Measurements from ENCODE around the gene RBMX. TPM values are rescaled to one million over a fixed set of nuclear protein-coding genes. Genes with fewer than 3 reads are reported as not detected.
"Not testable (repeated sequence)": the region's sequence is repeated elsewhere in the genome, so short reads cannot be mapped to it uniquely, and the experiment has no call there.

RBMX gene
- total RNA-seq: 216 and 219 TPM in 2 replicates

DNA sequence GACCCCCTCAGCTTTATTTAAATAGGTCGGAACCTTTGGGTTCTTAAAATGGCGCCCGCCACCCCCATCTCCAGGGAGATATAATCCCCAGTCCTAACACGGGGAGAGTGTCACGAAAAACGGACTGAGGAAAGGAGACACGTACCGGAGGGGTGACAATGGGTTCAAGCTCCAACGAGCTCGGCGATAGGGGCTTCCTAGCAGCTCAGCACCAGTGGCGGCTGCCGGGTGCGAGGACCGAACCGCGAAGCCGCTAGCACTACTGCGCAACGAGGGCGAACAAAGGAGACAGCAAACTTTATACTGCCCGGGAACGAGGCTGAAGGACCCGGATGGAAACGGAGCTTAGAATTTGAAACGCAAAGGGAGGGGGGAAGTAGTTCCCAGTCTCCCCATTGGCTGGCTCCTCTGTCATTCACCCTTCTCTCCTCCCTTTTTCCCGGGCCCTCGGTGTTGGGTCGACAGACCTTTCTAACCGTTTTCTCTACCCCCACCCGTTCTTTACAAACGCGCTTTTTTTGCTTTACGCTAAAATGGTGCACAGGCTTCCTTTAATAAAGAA, at the start of gene RBMX:
TSS of gene RBMX (minus strand) at position 274 of the 562 bp plus-strand sequence. CDS start 1,298 bp downstream, outside the sequence.
- intact Hi-C loops (cut with micrococcal nuclease): loop anchor here (1.0 to 2.0 kb wide), 7 partner anchors 29 to 1360 kb away; partner anchors contain the start of gene INTS6L

- intact Hi-C loops (cut with micrococcal nuclease): not testable (repeated sequence)
Measured at GRCh38 chrX:136921438-136921837, 40.9 kb upstream of the RBMX start.

GRCh38 chrX:136920001-136920400, 39.5 kb upstream of the RBMX start:
- intact Hi-C loops (cut with micrococcal nuclease): no loop called here

GRCh38 chrX:136916827-136917226, 36.3 kb upstream of the RBMX start:
- intact Hi-C loops (cut with micrococcal nuclease): no loop called here

- intact Hi-C loops (cut with micrococcal nuclease): loop anchor here (1.0 to 2.0 kb wide), 2 partner anchors 129 to 133 kb away; no protein-coding TSS in a partner anchor
Measured at GRCh38 chrX:136911661-136912060, 31.1 kb upstream of the RBMX start.

DNA sequence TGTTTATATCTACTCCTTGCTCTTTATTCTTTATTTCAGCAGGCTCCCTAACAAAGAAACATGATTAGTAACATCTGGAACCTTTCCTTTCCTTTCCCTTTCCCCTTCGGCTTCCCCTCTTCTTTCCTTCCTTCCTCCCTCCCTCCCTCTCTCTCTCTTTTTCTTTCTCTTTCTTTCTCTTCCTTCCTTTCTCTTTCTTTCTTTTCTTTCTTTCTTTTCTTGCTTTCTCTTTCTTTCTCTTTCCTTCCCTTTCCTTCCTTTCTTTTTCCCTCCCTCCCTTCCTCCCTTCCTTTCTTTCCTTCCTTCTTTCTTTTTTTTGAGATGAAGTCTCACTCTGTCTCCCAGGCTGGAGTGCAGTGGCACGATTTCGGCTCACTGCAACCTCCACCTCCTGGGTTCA, 30.7 kb upstream of the RBMX start:
- intact Hi-C loops (cut with micrococcal nuclease): loop anchor here (1.0 to 2.0 kb wide), 2 partner anchors 129 to 132 kb away; no protein-coding TSS in a partner anchor

DNA sequence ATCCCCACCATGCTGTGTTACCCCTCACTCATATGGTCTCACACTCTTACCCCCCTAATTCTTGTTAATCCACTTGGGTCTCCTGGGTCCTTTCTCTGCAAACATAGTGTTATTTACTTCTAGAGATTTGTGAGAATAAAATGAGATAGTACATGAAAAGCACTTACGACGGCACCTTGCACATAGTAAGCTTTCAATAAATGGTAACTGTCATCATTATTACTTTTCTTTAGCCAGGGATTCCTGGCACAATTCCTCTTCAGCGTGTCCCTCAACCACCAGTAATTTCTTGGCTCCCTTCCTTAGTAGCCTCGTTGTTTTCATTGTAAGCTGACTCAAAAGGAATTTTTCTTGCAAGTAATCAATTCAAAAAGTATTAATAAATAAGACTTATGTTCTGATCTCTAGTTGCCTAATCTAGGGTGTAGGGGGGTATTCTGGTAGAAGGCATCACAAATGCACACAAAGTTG, 30.1 kb upstream of the RBMX start:
- intact Hi-C loops (cut with micrococcal nuclease): loop anchor here (1.0 to 2.0 kb wide), 5 partner anchors 15 to 937 kb away; partner anchors contain the start of gene MMGT1

DNA sequence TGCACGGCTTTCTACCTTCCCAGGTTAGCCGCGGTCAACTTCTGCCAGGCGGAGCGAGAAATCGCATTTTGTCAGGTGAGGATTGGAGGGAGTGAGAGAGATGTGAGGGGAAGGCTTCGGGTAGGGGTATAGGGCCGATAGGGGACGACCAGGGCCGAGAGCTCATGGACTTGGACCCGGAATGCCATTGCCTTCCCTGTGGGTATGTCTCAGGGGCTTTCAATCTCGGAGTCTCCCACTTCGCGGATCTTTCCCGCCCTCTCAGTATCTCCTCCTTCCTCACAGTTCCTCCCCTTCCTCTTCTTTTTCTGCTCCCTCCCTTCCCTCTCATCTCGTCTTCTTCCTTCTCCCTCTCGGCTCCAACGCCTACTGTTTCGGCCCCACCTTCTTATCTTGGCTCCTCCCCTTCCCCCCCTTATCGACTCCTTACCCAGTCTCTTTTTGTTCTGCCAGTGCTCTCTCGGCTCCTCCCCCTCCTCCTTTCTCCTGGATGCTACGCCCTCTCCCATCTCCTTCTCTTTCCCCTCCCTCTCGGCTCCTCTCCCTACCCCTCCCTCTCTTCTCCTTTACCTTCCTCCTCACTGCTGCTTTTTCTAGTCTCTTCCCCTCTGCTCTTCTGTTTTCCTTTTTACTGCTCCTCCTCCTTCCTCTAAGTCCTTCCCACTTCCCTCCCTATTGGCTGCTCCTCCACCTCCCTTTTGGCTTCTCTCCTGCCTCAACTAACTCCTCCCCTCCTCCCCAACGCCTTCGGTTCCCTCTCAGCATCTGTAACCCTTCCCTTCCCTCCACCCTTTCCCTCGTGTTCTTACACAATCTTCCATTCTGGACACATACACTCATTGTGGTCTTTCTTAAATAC, 29.4 kb upstream of the RBMX start:
- intact Hi-C loops (cut with micrococcal nuclease): loop anchor here (1.0 to 2.0 kb wide), 8 partner anchors 15 to 937 kb away; partner anchors contain the start of genes HTATSF1, MAP7D3, MMGT1 and RBMX

GRCh38 chrX:136909119-136909705, 28.7 kb upstream of the RBMX start:
- intact Hi-C loops (cut with micrococcal nuclease): loop anchor here (1.0 kb wide), 4 partner anchors 26 to 658 kb away; partner anchors contain the start of genes HTATSF1, MAP7D3 and RBMX

DNA sequence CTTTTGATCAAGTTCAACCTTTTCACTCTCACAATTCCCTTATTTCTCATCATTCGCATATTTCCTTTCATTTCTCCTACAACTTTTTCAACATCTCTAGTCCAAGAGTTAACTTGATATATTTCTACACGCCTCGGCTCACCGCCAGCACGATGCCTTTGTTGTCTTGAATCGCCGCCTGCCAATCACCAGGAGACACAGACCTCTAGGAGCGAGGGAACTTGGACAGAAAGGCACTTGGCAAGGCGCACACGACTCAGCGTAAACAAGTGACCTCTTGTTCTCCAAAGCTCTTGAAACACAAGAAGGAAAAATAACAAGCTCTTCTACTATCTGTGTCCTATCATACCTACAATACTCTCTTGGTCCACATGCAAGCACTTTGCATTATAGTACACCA, 27.1 kb upstream of the RBMX start:
- intact Hi-C loops (cut with micrococcal nuclease): no loop called here

DNA sequence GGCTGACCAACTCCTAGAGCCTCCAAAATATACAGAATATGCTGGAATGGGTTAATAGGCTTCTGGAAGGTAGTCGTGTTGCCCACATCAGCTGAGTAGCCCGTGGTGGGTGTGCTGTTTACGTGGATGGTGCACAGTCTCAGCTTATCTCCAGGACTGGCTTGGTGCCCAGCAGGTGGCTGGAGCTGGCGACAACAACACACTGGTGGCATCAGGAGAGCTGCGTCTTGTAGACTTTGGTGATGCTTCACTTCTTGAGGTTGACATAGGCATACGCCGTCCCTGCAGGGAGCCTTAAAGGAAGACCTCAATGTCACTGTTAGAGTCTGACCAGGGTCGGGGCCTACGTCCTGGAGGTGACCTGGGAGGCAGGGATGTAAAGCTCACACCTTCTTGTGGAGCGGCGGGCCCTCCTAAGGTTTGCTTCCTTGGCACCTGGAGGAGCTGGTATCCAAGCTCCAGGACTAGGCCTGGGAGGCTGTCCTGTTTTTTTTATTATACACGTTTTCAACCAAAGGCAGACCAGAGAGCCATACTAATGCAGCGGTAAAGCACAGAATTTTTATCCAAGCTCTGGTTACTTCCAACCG, 26.5 kb upstream of the RBMX start:
- intact Hi-C loops (cut with micrococcal nuclease): no loop called here

DNA sequence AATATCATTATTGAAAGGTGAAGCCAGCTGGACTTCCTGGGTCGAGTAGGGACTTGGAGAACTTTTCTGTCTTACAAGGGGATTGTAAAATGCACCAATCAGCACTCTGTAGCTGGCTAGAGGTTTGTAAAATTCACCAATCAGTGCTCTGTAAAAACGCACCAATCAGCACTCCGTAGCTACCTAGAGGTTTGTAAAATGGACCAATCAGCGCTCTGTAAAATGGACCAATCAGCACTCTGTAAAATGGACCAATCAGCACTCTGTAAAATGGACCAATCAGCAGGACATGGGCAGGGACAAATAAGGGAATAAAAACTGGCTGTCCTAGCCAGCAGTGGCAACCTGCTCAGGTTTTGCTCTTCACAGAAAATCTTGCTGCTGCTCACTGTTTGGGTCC, 23.5 kb upstream of the RBMX start:
- intact Hi-C loops (cut with micrococcal nuclease): not testable (repeated sequence)

- intact Hi-C loops (cut with micrococcal nuclease): not testable (repeated sequence)
Measured at GRCh38 chrX:136900071-136900470, 19.5 kb upstream of the RBMX start.

DNA sequence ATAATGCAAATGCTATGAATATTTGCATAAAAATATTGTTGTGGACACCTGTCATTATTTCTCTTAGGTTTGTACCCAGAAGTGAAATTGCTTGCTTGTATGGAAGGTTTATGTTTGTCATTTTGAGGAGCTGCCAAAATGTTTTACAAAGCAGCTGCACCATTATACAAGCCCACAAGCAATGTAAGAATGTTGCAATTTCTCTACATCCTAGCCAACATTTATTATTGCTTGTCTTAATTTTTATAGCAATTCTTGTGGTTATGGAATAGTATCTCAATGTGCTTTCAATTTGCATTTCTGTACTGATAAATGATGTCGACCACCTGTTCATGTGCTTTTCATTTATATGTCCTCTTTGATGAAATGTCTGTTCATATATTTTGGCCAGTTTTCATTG, 18.7 kb upstream of the RBMX start:
- intact Hi-C loops (cut with micrococcal nuclease): no loop called here

DNA sequence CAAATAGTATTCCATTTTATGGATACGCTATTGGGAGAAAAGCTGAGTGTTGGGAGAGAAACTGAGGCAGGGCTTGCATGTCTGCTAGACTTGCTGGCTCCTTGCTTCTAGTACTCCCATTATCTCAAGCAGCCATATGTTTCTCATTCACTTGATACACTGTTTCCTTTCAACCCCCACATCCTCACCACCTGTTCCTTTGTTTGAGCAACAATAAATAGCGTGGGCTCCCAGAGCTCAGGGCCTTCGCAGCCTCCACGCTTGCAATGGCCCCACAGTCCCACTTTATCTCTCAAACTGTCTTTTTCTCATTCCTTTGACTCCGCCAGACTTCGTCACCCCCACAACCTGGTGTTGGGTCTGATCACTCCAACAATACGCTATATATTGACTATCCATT, 18.2 kb upstream of the RBMX start:
- intact Hi-C loops (cut with micrococcal nuclease): not testable (repeated sequence)

GRCh38 chrX:136896121-136896914, 15.8 kb upstream of the RBMX start:
- intact Hi-C loops (cut with micrococcal nuclease): no loop called here

- intact Hi-C loops (cut with micrococcal nuclease): no loop called here
Measured at GRCh38 chrX:136892412-136892811, 11.9 kb upstream of the RBMX start.

DNA sequence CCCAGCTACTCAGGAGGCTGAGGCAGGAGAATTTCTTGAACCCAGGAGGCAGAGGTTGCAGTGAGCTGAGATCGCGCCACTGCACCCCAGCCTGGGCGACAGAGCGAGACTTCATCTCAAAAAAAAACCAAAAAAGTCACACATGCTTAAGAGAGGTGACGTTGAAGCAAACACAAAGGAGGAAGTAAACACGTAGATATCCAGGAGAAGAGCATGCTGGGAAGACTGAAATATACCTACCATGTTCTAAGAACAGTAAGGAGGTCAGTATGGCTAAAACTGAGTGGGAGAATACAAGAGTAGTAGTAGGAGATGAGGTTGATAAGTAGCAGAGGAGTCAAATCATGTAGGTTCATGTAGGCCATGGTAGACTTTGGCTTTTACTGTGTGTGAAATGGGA, 10.1 kb upstream of the RBMX start:
- intact Hi-C loops (cut with micrococcal nuclease): not testable (repeated sequence)

DNA sequence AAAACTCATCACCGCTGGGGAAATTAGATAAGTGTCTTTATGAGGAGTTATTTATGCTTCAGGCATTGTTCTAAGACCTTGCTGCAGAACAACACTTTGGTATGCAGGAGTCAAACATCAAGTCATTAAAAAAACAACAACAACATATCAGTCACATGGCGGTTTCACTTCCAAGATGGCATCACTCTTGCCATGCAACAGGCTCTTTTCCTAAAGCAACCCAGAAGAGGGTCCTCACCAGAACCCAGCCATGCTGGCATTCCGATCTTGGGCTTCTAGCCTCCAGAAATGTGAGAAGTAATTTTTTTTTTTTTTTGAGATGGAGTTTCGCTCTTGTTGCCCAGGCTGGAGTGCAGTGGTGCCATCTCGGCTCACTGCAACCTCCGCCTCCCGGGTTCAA, 8.7 kb upstream of the RBMX start:
- intact Hi-C loops (cut with micrococcal nuclease): no loop called here

DNA sequence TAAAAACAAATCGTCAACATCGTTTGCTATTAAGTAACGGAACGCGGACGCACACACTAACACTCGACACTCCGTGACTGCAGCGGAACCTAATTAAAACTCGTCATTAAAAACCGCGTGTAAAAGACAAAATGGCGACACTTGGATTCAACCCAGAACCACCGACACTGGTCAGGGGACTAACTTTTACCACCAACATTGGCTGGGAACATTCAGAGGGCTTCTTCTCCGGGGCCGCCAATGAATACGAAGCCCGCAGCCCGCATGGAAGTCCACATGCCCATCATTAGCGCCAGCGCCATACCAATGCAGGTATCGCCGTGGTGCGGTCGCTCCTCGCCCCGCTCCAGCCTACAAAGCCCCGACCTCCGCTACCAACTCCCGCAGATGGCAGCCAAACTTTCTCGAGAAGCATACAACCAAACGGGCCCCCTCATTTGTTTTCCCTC, 498 bp downstream of the RBMX start:
- intact Hi-C loops (cut with micrococcal nuclease): loop anchor here (1.0 to 2.0 kb wide), 7 partner anchors 29 to 1359 kb away; partner anchors contain the start of gene INTS6L

Data from T-helper 1 cell treated with Interleukin-12 subunit alpha and Interleukin-12 subunit beta and Interleukin-4 antibody, amounts not matched to agents 30 ng/mL and 1 ng/mL, for 36 hours (primary cell).